NCI-H146 treated with DMSO at 0.1 percent for 48 hours (cell line): ENCODE data around the gene KIF21A.

Experiments used
- DNase-seq: peaks from one replicate; lab custom pipeline; 2025; ENCODE audit not compliant: unreplicated experiment; lab: John Stamatoyannopoulos, UW

Gene KIF21A

DNA sequence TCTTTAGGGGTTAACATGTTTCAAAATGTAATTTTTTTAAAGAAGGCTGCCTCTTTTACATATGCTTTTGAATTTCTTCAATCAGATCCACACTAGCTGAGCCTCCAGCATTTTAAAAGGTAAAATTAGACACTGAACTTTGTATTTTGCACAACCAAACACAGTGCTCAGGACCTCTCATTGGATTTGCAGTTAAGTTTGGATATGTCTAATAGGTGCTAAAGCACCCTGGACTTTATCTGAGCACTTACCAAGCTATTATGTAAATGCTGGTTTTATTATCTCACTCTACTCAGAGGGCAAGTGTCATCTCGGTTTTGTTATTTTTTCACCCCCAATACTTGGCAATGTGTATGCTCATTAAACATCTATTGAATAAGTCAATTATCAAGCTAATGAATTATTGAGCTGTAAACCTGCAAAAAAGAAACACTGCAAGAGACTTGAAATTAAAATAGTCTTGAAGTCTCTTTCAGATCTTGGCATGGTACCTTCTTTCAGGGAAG is 150.7 kb downstream of the KIF21A start:
- DNase-seq, result no peak

DNA sequence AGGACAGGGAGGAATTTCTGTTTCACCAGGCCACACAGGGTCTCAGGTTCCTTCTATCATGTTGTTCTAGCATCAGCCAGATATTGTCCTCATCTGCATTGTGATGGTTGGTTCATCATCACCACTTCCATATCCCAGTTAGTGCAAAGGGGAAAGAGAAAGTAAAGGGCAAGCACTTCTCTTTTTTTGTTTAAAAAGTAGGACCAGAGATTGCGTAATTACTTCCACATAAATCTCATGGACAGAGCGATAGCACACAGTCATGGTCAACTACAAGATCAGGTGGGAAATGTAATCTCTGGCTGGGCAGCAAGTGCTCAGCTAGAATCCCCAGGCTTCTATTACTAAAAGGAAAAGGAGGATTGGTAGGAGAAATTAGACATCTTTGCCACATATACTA is 155.1 kb downstream of the KIF21A start:
- DNase-seq, result no peak

DNA sequence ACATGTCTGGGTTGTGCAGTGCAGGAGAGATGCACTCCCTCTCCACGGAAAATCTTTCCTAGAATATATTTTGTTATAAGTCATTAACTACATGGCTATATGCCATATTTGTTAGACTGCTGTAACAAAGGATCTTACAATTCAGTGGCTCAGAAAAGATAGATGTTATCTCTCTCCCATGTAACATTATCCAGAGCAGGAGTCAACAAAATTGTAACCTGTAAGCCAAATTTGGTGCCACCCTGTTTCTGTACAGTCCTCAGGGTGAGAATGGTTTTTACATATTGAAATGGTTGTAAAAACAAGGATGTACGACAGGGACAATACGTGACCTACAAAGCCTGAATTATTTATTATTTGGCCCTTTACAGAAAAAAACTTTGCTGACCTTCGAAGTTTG is 155.5 kb downstream of the KIF21A start:
- DNase-seq, result no peak

DNA sequence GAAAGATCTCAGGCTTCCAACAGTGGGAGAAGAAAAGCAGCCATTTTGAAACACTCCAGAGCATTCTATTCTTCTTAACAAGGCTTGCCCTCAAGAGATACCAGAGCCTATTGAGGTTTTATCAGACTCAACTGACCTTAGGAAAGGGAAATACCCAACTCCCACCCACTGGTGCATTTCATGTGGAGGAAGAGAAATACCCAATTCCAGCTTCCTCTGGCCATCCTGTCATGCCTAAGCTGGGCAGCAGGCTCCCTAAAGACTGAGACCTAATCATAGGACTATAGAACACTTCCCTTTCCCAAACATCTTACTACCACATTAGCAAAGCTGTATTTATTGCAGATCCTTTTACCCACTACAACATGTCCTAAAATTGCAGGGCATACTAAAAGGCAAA is 164.5 kb downstream of the KIF21A start:
- no peak for DNase-seq

DNA sequence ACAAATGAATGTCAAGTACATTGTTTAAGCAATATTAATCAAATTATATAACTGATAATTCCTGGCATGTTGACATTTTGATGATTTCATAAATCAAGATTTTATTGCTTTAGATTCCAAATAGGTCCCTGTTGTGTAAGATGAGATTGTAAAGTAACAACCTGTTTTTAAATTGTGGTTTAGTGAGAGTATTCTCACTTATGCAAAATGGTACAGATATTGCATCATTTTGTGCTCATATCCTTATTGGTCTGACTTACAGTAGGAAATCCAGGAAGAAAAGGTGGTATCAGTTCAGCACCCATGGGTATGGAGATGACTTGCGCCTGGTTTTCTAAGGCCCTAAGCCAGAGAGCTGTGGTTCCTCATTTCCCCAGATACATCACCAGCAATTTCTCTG is 165.5 kb downstream of the KIF21A start:
- no peak for DNase-seq

DNA sequence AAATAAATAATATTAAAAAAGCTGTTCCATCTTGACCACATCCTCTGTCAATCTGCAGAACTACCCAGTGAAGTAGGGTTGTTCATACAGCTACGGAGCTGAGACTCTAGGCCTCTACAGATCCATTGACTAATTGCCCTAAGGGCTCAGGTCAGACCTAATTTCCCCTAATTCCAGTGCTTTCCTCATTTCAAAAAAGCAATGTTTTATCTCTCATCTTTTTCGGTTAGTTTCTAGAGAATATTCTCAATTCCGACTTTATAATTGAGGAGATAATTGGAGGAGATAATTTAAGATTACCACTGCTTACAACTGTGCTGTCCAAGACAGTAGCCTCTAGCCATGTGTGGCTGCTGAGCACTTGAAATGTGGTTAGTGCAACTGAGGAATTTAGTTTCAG is 167.1 kb downstream of the KIF21A start:
- DNase-seq, result no peak

DNA sequence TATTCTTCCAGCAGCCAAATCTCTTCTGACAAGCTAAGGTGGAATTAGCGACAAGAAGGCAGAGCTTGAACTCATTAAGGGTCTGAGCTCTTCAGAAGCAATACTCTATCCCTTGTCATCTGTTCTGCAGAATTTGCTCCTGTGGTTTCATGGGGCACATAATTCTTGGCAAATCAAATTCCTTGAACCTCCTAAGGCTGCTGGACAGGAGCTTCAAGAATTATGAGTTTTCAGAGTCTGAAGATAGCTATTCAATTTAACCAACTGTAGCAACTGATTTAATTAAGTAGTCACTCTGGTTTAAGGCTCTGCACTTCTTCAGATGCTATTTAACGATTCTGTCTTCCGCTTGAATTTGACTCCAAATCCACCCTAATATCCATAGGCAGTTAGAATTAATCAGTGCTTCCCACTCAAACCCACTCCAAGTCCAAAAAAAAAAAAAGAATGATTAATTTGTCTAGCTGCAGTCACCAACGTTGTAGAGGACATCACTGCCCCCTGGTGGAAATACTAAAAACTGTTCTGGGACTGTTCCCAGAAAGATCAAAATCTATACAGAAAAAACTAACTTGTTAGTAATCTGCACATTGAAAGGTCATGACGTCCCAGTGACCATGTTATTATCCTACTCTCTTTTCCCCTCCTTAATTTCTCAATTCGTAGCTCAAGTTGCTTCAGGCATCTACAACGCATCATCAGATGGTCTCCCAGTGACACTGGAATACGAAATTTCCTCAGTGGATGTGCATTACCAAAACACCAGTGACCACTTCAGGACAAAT is 169.9 kb downstream of the KIF21A start:
- no peak for DNase-seq

DNA sequence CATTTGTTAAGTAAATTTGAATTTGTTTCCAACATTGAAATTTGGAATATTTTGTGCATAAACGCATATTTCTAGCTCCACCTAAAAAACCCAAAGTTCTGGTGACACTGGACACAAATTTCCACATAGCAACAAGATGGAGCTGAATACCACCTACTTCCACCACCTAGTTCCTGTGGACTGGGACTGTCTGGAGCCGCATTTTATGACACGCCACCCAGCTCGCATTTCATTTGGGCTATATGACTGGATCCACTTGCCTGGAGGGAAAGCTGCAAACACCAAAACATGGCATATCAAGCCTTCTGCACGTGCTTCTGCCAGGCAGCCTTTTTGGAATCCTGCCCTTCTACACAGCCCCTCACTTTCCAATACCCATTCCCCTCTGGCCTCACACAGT is 173.4 kb downstream of the KIF21A start:
- no peak for DNase-seq

DNA sequence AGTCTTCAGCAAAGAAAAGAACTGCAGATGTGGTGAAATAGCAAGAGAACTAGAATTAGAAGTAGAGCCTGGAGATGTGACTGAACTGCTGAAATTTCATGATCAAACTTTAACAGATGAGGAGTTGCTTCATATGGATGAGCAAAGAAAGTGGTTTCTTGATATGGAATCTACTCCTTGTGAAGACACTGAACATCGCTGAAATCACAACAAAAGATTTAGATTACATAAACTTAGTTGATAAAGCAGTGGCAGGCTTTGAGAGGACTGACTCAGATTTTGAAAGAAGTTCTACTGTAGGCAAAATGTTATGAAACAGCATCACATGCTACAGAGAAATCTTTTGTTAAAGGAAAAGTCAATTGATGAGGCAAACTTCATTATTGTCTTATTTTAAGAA is 175.0 kb downstream of the KIF21A start:
- DNase-seq, result no peak

DNA sequence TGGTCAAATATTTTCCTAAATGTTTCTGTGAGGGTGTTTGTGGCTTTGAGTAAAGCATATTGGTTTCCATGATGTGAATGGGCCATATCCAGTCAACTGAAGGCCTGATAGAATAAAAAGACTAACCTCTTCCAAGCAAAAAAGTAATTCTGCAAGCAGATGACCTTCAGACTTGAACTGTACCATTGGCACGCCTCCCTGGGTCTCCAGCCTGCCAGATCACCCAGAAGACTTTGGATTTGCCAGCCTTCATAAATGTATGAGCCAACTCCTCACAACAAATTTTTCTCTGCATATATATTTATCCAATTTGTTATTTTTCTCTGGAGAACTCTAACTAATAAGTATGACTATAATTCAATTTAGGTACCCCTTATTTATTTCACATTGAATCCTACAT is 190.3 kb downstream of the KIF21A start:
- no peak for DNase-seq
